Colonic mucosa (tissue), 4 donors: ENCODE measurements around the gene CTSF. TPM values are rescaled to one million over a fixed set of nuclear protein-coding genes. Genes with fewer than 3 reads are reported as not detected.
A peak's percentile ranks its signal among the peaks of the same experiment; 100 is the strongest.

ENCODE experiments used
- DNase-seq: peaks from one replicate; pipeline ENCODE4 v3.0.0-alpha.2; 2020
- H3K27ac ChIP-seq: fragments of 200-600 bp; one replicate; pipeline ENCODE4 v1.8.0; 2021
- H3K27me3 ChIP-seq: fragments of 200-600 bp; one replicate; pipeline ENCODE4 v1.8.0; 2021
- H3K36me3 ChIP-seq: fragments of 200-600 bp; one replicate; pipeline ENCODE4 v1.8.0; 2021
- H3K4me1 ChIP-seq: fragments of 200-600 bp; one replicate; pipeline ENCODE4 v1.8.0; 2021; ENCODE audit warnings: mild to moderate bottlenecking
- H3K4me3 ChIP-seq: fragments of 200-600 bp; one replicate; pipeline ENCODE4 v1.8.0; 2021
- H3K9ac ChIP-seq, 2 donors: one replicate each; pipeline ENCODE4 v1.7.0; 2013; ENCODE audit warnings: control low read depth in 2 of 2, low read depth in 2 of 2, low read length in 2 of 2
- H3K9me3 ChIP-seq: fragments of 200-600 bp; one replicate; pipeline ENCODE4 v1.8.0; 2021
- CTCF ChIP-seq: fragments of 200-600 bp; IDR thresholded peaks from one replicate; pipeline ENCODE4 v1.8.0; 2022; ENCODE audit warnings: antibody characterized with exemption, mild to moderate bottlenecking
- intact Hi-C: fragments of 100-400 bp; cut with DNase I; formaldehyde crosslinking; loops from one replicate; pipeline ENCODE4 v1.14.1; 2022
- total RNA-seq, 2 donors: library from RNA; stranded (reverse); fragmentation: NEBNext Ultra II Directional in 1 of 2; extraction: Animal tissue kit (Norgen Biotek cat#: 25700) in 1 of 2; gene quantifications; one replicate each; pipeline ENCODE4 v1.2.1, GENCODE V29; 2021
- donor health status: healthy.
- donor health status: DM: no; HTN: no; CAD: no.
- donor health status: DM: no; HTN: no; CAD: no.

Gene CTSF
- total RNA-seq, 2 donors from 2014 or later: 3.1 to 17.3 TPM

- DNase-seq: no peak
These were observed 19.4 kb downstream of the CTSF start for GRCh38 chr11:66548774-66549630.

GRCh38 chr11:66548041-66548440 is 20.4 kb downstream of the CTSF start:
- H3K27me3 ChIP-seq: no peaks in the 10 kb centered on the region
- DNase-seq: no peak
- intact Hi-C loops: no loop called here

More at GRCh38 chr11:66548774-66549630, 19.4 kb downstream of the CTSF start:
- Histone ChIP-seq H3K4me3 (no peak overlapping the region), H3K27me3 (no peaks in the 10 kb centered on the region), H3K27ac (no peak overlapping the region), H3K9ac (no peak overlapping the region), H3K4me1 (peaks cover 12% of the 10 kb centered on the region), H3K36me3 (no peaks in the 10 kb centered on the region), H3K9me3 (no peaks in the 10 kb centered on the region)
- no peak for TF ChIP-seq CTCF
- intact Hi-C loops: no loop called here

GRCh38 chr11:66547662-66548009 is 20.8 kb downstream of the CTSF start:
- H3K4me1 ChIP-seq: peaks cover 12% of the 10 kb centered on the region
- no peak overlapping the region for H3K9ac ChIP-seq
- intact Hi-C loops: no loop called here
- H3K27ac ChIP-seq: no peak overlapping the region
- no peaks in the 10 kb centered on the region for H3K36me3 ChIP-seq
- H3K9me3 ChIP-seq: no peaks in the 10 kb centered on the region
- no peak for TF ChIP-seq CTCF
- no peak for DNase-seq
- no peak overlapping the region for H3K4me3 ChIP-seq
- H3K27me3 ChIP-seq: no peaks in the 10 kb centered on the region

More at GRCh38 chr11:66548041-66548440, 20.4 kb downstream of the CTSF start:
- Histone ChIP-seq H3K9me3 (no peaks in the 10 kb centered on the region), H3K27ac (no peak overlapping the region), H3K4me3 (no peak overlapping the region), H3K9ac (no peak overlapping the region), H3K36me3 (no peaks in the 10 kb centered on the region), H3K4me1 (peaks cover 12% of the 10 kb centered on the region)
- TF ChIP-seq CTCF: no peak

- Histone ChIP-seq H3K9me3 (no peaks in the 10 kb centered on the region), H3K4me3 (peak overlapping the region; percentile 88), H3K9ac (peak overlapping the region in 1 of 2 donors; percentile 24), H3K36me3 (no peaks in the 10 kb centered on the region), H3K27me3 (no peaks in the 10 kb centered on the region), H3K27ac (no peak overlapping the region), H3K4me1 (peaks cover 12% of the 10 kb centered on the region)
- no peak for TF ChIP-seq CTCF
- intact Hi-C loops: no loop called here
- DNase-seq: no peak
These were observed 21.3 kb downstream of the CTSF start for GRCh38 chr11:66546966-66547661.

GRCh38 chr11:66546368-66546965 is 21.9 kb downstream of the CTSF start, which contains the start of gene ACTN3:
Gene ACTN3 (plus strand): TSS chr11:66546903. CDS start chr11:66546938, 35 bp downstream.
- no peak for TF ChIP-seq CTCF
- Histone ChIP-seq H3K36me3 (no peaks in the 10 kb centered on the region), H3K27ac (peak within 1 kb of the TSS; percentile 70), H3K9me3 (no peaks in the 10 kb centered on the region), H3K4me3 (peak within 1 kb of the TSS; percentile 88), H3K9ac (peak within 1 kb of the TSS; percentile 76 to 95), H3K4me1 (peaks cover 12% of the 10 kb centered on the region), H3K27me3 (no peaks in the 10 kb centered on the region)
- intact Hi-C loops: no loop called here
- peak; percentile 33 for DNase-seq
